Midbrain (tissue), 1 donor: Measurements from ENCODE around the gene NPVF.

Experiments used
- DNase-seq: peaks from one replicate; lab custom pipeline; 2025; lab: John Stamatoyannopoulos, UW

Gene NPVF

DNA sequence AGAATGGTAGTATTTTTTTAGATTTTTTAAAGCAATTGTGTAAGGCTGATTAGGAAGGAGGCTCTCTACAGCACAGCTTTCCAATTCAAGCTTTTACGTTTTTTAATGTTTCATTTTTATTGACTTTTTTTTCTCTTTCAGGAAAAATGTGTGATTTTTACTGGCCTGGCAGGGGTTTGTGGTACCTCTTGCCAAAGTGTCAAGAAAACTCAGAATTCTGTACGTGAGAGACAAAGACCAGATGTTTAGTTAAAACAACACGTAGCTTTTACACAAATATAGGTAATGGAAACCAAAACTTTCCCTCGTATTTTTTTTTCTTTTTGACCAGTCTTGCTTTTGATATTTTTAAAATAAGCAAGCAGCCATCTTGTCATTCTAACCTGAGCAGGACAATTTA is 6.0 kb upstream of the NPVF start:
- no peak for DNase-seq

DNA sequence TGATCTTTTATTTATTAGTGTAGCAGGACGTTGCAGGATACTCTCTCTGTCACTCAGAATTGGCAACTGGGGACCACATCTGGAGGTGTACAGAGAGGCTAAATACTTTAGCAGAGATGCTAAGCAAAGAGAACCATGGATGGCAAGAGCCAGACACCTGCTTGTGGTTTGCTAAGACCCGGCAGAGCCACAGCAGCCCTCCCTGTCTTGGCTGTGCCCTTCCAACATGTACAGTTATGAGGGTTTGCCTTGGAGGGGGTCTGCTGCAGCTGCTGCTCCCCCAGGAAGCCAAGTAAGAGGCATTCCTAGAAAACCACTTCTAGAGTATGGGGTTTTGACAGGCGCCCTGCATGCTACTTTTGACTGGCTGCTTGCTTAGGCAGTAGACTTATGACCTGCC is 5.1 kb downstream of the NPVF start:
- no peak for DNase-seq

DNA sequence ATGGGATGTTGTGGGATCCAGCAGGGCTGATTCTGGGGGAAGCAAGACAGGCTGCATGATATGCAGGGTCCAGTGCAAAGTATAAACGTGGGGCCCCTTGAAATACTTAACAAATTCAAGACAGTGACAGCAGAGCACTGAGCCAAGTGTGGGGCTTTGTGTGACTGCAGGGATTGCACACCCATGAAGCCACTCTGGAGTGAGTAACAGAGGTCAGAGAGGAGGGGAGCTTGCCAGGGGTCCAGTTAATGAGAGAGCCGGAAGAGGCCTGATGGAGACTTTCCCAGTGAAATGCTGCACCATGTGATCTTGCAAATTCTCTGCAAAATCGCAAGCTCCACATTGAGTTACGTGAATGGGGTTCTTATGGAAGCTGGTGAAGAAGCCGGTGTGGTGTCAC is 5.6 kb downstream of the NPVF start:
- no peak for DNase-seq

DNA sequence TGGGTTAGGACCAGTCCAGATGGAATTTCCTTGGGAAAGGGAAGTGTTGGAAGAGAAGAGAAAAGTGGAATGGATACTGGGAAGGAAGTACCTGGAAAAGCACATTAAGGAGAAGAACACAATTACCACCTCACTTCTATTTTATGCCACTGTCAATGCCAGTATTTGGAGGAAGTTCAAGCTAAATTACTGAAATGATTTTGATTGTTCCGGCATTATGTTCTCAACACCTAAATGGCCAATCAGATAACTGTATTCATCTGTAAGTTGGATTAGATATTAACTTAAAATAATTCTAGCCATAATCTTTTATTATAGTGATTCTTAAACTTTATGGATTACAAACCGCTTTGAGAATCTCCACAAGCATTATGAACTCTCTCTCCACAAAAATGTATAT is 7.3 kb downstream of the NPVF start:
- no peak for DNase-seq

DNA sequence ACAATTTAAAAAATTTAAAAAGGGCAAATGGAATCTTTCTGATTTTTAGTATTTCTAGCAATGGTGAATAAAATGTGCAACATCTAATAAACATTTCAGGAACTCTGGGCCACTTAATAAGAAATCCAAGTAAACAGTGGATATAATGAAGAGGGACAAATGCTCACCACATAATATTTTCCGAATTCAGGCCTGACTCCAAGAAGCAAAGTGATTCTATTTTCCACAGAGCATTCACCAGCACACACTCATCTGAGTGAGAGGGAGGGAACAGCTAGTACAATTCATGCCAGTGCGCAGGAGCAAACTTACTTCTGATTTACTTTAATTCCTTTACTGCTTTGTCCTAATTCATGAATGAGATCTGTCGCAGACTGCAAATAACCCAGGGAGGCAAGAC is 10.1 kb downstream of the NPVF start:
- no peak for DNase-seq

DNA sequence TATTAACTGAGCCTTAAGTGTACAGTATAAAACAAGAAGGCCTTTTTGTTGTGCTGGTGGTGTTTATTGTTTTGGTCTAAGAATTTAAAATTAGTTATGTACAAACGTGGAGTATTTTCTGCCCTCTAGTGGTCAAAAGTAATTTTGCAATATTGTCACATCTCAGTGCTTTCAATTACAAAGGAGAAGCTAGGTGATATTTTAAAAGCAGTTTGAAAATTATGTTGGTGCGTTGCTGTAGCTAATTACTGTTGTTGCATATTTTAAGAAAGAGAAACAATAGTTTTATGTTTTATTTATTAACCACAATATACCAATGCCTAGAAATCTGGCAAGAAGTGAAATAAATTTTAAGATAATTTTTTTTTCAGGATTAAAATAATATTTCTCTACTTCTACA is 11.4 kb downstream of the NPVF start:
- peak; percentile 75 for DNase-seq

DNA sequence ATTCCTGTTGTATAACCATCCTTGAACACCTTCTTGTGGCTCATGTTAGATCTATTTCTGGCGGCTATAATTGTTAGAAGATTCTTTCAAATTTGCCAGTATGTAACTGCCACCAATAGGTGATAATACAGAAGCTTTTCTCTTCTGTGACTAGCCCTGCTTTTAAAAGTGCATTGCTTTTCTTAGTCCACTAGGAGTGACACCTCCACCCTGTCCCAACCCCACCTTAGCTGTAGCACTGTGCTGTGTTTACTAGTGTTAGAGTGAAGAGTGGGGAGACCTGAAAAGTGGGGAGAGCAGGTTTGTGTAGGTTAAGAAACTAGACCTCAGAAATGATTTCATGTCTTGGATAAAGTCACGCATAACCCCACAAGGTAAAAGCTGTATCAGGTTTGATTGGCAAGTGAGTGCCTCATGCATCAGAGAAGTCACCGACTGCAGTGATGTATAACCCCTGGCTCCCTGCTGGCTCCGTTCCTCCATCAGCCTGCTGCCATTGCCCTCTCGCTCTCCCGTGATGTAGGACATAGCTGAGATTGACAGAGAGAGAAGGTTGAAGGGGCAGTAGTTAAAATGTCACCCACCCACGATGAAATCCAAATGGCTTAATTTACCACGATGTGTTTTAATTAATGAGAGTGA is 12.5 kb downstream of the NPVF start:
- no peak for DNase-seq

DNA sequence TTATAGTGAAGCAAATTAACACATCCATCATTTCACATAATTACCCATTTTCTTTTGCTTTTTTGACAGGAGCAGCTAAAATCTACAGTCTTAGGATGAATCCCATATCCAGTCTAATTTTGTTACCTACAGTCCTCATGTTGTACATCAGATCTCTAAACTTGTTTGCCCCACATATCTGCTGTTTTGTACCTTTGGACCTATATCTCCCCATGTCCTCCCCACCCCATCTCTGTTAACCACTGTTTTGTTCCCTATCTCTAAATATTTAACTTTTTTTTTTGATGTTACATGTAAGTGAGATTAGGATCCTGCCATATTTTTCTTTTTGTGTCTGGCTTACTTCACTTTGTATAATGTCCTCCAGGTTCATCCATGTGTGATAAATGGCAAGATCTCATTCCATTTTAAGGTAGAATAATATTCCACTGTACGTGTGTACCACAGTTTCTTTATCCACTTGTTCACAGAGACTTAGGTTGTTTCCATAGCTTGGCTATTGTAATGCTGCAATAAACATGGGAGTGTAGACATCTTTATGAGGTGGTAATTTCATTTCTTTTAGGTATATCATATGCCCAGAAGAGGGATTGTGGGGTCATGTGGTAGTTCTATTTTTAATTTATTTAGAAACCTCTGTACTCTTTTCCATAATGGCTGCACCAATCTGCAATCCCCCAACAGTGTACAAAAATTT is 19.6 kb downstream of the NPVF start:
- no peak for DNase-seq

DNA sequence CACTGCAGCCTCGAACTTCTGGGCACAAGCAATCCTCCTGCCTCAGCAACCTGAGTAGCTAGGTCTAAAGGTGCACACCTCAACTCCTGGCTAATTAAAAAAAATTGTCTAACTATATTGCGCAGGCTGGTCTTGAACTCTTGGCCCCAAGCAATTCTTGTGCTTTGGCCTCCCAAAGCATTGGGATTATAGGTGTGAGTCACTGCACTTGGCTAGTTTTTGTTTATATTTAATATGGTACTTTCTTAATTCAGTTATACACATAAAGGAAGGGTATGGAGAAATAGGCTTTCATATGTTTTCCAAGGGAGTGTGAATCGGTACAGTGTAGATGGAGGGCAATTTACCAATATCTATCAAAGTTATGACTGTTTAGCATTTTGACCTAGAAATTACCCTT is 20.4 kb downstream of the NPVF start:
- no peak for DNase-seq

DNA sequence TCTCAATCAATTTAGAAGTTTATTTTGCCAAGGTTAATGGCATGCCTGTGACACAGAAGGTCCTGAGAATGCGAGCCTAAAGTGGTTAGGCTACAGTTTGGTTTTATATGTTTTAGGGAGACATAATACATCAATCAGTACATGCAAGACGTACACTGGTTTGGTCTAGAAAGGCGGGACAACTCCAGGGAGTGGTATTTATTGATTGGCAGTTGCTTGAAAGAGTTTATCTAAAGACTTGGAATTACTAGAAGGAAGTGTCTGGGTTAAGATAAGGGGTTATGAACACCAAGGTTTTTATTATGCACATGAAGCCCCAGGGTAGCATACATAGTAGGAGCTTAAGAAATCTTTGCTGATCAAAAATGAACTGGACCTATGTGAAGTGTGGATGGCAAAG is 21.5 kb downstream of the NPVF start:
- no peak for DNase-seq

DNA sequence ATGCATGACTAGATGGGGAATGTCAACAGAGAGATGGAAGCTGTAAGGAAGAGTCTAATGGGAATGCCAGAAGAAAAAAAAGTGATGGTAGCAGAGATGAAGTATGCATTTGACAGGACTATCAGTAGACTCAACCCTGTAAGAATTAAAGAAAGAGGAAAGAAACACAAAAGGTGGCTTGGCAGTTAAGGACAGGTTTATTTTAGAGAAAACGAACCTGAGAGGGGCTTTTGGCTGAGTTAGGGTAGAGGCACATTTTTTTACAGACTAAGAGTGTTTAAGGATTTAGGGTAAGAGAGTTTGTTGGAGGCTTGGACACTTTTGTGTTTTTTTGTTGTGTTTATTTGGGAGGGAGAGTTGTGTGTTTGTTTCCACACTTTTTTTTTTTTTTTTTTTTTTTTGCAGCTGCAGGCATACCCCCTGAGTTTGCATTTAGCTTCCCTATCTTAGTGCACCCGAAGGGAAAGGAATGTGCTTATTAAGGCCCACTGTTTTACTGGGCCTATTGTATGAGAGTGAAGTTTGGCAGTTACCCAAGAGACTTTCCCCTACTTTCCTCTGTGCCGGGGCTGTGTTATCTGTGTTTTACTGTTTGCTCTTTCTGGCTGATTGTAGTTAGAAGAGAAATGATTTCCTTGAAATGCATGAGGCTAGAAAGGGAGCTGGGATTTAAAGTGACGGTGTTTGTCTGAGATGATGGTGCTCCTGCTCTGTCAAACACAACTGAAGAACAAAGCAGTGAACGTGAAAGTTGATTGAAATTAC is 32.0 kb downstream of the NPVF start:
- no peak for DNase-seq

DNA sequence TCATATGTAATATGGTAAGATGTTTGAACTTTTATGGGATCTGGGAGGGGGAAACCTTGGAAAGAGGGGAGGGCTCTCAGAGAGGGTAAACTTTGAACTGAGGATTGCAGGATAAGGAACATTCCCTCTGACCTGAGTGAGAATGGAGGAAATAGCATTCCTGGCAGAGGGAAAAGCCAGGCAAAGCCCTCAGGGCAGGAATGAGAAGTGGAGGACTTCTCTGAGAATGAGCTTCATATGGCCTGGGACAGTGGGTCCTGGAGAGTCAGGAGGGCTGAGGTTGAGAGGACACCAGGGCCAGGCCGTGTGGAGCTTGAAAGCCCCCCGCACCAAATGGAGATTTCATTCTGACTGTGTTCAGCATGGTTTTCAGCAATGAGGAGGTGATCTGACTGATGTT is 34.2 kb downstream of the NPVF start:
- no peak for DNase-seq

DNA sequence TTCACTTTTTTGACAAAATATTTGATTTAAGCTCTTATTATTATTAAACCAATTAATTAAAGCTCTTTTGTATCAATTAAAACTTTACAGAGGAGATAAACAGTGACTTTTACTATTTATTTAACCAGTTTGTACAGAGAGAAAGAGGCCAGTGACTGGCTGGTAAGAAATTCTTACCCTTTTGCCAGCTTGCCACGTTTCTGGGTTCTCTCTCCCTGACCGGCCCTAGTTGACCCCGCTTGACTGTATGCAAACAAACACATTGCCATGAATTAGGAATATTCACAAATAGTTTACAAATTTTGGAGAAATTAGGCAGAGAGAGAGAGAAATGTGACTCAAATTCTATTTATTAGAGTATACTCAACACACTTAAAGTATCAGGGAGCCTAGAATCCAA is 36.2 kb downstream of the NPVF start:
- no peak for DNase-seq

DNA sequence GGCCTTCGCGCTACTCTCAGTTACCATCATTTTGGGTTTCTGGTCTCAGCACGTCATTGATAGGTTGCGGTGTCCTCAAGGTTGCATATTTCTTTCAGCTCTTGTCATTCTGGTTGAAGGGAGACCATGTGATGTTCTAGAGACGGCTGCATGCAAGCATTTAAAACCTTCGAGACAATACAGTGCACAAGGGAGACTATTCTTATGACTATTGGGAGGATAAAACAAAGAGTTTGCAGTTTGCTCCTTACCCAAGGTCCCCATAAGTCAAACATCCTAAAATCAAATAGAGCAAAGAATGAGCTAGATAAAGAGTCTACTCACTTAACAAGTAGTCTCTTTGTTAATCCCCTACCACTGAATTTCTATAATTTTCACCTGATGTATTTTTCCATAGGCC is 39.1 kb downstream of the NPVF start:
- DNase-seq: no peak

DNA sequence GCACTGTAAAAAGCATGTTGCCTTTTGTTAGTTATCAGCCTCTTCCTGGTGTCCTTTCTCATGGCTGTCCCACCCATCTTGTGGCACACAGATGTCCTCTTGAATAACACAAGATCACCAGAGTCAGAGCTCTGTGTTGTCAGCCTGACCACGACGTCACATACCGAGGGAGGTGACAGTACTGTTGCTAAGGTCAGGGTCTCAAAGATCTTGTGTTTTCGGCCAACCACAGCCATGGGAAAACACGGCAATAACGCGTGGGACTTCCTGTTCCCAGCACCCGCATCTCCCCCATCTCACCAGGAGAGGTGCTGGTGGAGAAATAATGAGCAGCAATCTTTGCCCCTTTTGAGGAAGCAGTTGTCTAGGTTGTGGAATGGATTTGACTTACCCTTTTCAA is 40.4 kb downstream of the NPVF start:
- DNase-seq: no peak

DNA sequence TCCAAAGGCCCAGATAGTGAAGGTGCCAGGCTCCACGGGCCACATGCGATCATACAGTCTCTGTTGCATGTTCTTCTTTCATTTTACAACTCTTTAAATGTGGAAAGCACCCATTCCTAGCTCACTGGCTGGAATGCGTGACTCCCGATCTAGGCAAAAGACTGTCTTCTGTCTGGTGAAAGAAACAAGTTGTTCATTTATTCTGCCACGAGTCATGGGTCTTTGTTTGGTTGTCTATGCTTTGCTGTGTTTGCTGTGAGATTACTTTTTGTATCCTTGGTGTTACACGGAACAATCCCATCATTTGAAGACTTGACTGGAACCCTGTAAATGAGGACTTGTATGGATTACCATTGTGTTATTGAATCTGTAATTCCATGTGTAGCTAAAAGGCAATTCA is 41.9 kb downstream of the NPVF start:
- peak; percentile 5 for DNase-seq

DNA sequence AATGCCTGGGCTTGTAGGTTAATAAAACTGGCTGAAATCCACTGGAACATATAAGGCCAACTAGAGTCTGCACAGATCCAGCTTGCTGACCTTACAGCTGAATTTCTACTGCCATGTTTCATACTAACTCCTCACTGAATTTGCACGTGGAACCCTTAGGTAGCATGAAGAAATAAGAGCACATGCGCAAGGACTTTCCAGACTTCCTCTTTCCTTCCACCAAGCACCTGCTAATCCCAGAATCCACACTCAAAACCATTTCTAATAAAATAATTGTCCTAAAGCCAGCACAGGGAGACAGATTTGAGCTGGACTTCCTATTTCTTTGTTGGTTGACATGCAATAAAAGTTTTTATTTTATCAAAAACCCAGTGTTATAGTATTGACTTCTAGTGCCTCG is 46.8 kb downstream of the NPVF start:
- no peak for DNase-seq

DNA sequence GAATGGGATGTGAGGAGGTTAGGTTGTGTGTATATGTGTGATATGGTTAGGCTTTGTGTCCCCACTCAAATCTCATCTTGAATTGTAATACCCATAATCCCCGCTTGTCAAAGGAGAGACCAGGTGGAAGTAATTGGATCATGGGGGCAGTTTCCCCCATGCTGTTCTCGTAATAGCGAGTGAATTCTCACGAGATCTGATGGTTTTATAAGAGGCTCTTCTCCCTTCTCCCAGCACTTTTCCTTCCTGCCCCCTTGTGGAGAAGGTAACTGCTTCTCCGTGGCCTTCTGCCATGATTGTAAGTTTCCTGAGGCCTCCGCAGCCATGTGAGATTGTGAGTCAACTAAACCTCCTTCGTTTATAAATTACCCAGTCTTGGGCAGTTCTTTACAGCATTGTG is 47.3 kb downstream of the NPVF start:
- no peak for DNase-seq

DNA sequence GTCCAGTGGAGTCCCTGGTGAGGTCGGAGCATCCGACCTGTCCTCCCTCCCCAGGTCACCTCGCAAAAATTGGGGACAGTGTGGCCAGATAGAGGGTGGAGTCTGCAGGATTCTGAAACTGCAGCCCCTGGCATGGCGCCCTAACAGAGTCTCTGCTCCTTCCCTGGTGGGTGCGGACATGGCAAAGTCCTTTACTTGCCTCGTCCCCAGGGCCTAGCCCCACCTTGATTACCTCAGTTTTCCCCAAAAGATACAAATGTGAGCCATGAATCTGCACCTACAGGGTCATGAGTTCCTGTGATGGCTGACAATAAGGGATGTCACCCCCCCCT is 47.7 kb downstream of the NPVF start:
- no peak for DNase-seq

DNA sequence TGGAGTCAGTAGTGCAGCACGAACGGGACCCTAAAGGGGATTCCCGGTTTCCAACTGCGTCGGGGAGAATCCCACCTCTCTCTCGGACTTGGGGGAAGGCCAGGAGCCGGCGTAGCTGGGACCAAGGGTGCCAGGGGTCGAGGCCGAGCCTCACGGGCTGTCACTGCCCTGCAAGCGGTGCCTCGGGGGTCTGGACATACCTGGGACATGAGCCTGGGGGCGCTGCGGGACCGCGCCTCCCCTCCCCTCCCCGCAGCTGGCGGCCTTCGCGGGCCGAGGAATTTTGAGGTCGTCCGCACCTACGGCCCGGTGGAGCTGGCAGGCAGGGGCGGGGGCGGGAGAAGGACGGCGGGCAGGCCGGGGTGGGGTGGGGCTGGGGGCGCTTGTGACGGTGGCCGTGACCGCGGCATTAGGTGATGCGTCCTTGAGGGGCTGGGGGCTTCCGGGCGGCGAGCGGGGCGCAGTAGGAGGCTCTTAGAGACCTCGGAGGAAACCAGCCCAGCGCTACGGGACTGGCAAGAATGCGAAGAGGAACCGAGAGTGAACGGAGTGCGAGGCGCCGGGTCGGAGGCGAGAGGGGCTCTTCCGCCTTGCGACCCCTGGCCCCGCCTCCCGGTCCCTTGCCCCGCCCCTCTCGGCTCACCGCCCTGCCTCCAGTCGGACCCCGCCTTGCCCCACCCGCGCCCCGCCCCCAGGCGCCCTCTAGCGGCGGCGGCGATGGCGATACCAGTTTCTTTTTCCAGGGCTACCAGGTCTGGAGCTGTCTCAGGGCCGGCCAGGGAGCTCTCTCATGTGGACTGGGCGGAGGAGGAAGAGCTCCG is 48.3 kb downstream of the NPVF start:
- peak; percentile 90 for DNase-seq

DNA sequence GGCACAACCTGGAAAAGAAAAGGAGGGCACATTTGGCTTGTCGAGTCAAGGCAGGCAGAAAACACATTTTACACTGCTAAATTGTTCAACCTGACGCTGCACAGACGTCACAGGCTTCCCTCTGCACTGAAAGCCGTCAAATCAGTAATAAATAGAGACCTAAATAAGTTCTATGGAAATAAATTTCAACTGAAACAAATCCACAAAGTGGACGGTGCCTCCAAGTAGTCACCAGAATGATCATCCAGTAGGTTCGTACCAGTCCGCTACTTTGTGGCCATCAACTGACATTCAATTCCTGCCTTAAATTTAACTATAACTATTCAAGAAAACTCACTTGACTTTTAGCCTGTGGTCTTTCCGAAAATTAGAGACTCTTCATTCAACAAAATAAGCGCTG is 49.0 kb downstream of the NPVF start:
- no peak for DNase-seq
